GM12873 (cell line): Measurements from ENCODE around the gene MTIF2.

Source experiments
- CTCF ChIP-seq: IDR thresholded peaks from 2 replicates; pipeline ENCODE4 v1.5.1; 2012; ENCODE audit warnings: low read depth, mild to moderate bottlenecking, moderate library complexity, low read length, control low read depth; ENCODE audit not compliant: insufficient read depth; ENCODE audit errors: missing control alignments

Gene MTIF2

GRCh38 chr2:55223958-55224760, 44.9 kb downstream of the MTIF2 start:
- TF ChIP-seq CTCF: no peak

GRCh38 chr2:55213822-55214221, 55.2 kb downstream of the MTIF2 start:
- no peak for TF ChIP-seq CTCF

DNA sequence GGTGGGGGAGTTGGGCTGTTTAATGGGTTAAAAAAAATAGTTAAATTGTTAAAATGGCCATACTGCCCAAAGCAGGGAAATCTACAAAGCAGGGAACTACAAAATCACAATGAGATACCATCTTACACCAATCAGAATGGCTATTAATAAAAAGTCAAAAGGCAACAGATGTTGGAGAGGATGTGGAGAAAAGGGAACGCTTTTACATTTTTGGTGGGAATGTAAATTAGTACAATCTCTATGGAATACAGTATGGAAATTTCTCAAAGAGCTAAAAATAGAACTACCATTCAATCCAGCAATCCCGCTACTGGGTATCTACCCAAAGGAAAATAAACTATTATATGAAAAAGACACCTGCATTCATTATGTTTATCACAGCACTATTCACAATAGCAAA, 64.1 kb downstream of the MTIF2 start:
- no peak for TF ChIP-seq CTCF

GRCh38 chr2:55204536-55204935, 64.5 kb downstream of the MTIF2 start:
- no peak for TF ChIP-seq CTCF

DNA sequence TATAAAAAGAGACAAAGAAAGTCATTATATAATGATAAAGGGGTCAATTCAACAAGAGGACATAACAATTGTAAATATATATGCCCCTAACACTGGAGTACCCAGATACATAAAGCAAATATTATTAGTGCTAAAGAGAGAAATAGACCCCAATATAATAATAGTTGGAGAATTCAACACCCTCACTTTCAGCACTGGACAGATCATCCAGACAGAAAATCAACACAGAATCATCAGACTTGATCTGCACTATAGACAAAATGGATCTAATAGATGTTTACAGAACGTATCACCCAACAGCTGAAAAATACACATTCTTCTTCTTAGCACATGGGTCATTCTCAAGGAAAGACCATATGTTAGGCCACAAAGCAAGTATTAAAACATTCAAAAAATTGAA, 68.6 kb downstream of the MTIF2 start:
- no peak for TF ChIP-seq CTCF

GRCh38 chr2:55196526-55196925, 72.5 kb downstream of the MTIF2 start:
- TF ChIP-seq CTCF: no peak
